Activated CD4-positive, alpha-beta T cell treated with anti-CD3 and anti-CD28 coated beads for 48 hours (primary cell): Measurements from ENCODE around the gene UNC45B.
"Not testable (repeated sequence)": the region's sequence is repeated elsewhere in the genome, so short reads cannot be mapped to it uniquely, and the experiment has no call there.

Experiments
- DNase-seq: peaks from one replicate; pipeline ENCODE4 v3.0.0-alpha.2; 2020

UNC45B gene

GRCh38 chr17:35227546-35227945 lies 79.9 kb downstream of the UNC45B start:
- no peak for DNase-seq

DNA sequence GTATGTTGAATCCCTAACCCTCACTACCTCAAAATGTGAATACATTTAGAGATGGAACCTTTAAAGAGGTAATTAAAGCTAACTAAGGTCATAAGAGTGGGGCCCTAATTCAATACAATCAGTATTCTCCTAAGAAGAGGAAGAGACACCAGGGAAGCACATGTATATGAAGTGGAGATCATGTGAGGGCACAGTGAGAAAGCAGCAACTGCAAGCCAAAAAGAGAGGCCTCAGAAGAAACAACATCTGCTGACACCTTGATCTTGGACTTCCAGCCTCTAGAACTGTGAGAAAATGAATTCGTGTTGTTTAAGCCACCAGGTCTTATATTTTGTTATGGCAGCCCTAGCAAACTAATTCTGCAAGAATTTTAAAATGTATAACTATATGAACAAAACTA lies 82.0 kb downstream of the UNC45B start:
- no peak for DNase-seq

DNA sequence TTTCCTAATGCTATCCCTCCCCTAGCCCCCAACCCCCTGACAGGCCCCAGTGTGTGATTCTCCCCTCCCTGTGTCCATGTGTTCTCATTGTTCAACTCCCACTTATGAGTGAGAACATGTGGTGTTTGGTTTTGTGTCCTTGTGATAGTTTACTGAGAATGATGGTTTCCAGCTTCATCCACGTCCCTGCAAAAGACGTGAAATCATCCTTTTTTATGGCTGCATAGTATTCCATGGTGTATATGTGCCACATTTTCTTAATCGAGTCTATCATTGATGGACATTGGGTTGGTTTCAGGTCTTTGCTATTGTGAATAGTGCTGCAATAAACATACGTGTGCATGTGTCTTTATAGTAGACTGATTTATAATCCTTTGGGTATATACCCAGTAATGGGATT lies 86.7 kb downstream of the UNC45B start:
- DNase-seq, result not testable (repeated sequence)

DNA sequence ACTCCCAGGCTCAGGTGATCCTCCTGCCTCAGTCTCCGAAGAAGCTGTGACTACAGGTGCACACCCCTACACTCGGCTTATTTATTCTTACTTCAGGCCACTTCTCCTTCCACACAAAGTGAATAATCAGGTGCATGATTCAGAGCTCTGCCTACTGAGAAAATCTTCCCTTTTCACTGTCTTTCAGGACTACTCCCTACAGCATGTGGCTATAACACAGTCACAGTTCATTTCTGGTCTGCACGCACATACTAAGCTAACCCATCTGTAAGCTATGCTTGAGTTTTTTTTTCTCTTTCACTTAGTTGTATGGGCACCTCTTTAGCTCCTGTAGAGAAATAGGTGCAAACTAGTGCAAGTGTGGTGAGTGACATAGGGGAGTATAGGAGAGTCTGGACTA lies 87.7 kb downstream of the UNC45B start:
- no peak for DNase-seq

DNA sequence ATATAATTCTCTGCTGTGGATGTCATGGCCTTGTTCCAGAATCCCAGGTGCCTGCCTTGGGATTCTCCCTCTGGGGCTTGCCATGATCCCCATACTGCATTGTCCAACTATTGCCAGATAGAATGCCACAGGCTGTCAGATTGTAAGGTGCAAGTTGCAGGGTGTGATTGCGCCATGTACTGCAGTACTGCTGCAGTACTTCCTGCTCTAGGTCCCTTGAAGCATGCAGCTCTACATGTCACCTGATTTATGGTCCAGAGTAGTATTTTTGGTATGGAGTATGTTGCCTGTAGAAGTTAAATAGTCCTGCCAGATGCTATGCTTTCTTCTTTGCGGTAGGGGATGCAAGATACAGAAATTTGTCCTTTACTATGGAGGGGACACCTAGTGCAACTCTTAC lies 88.3 kb downstream of the UNC45B start:
- DNase-seq, result no peak

DNA sequence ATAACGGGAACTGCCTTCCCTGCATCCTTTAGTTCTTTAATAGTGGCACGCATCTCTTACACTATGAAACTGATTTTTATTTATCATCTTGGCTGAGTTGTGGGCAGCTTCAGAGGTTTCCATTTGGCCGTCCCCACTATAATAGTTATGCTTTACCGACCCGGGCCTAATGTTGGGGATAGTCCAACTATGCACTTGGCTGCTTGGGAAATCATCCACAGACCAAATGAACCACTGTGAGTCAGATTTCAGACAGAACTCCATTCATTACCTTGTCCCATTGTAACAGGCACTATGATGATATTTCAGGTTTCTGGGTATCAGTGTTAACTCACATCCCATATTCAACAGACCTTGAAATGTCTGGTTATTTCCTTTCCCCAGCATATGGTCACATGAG lies 89.2 kb downstream of the UNC45B start:
- DNase-seq, result no peak

DNA sequence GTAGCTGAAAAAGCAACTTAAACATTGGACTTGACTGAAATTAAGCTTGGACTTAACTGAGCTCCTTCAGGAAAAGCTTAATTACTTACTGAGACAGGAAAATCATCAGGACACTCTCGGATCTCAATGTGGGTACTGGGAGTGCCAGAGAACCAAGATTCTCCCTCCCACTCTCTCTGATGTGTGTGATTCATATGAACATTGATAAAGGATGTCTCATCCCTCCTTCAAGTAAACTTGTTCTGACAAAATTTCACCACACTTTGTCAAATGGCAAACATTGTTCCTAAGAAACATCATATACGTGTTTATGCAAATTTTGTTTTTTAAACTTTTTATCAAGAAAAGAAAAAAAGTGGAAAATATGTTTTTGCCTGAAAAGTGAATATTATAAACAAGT lies 91.2 kb downstream of the UNC45B start:
- DNase-seq, result no peak
